HL-60 (cell line): Measurements from ENCODE around the gene TOP2B.

ENCODE experiments used
- DNase-seq, 2 experiments: peaks; one replicate each; pipeline ENCODE4 v3.0.0-alpha.2; 2010 to 2020; ENCODE audit warnings: low read depth in 1 of 2, low spot score in 1 of 2
- H3K27ac ChIP-seq: fragments of 250-450 bp; sonication (Bioruptor Pico); replicated peaks from 2 replicates; pipeline ENCODE4 v1.5.1; 2020; ENCODE audit warnings: mild to moderate bottlenecking, moderate library complexity
- H3K27me3 ChIP-seq: fragments of 250-450 bp; sonication (Bioruptor Pico); 2 replicates; pipeline ENCODE4 v1.5.1; 2021; ENCODE audit warnings: mild to moderate bottlenecking, moderate library complexity; ENCODE audit not compliant: insufficient read depth, poor library complexity, severe bottlenecking
- H3K4me3 ChIP-seq: replicated peaks from 2 replicates; pipeline ENCODE4 v1.5.1; 2011; ENCODE audit warnings: mild to moderate bottlenecking, control low read depth, low read length; ENCODE audit not compliant: insufficient read depth
- CTCF ChIP-seq: IDR thresholded peaks from one replicate; pipeline ENCODE4 v1.5.1; 2011; ENCODE audit warnings: low read length, control low read depth, inconsistent platforms; ENCODE audit not compliant: insufficient read depth
- GABPA ChIP-seq: IDR thresholded peaks from 2 replicates; pipeline ENCODE4 v1.6.1; 2012; ENCODE audit warnings: low read depth
- POLR2AphosphoS5 ChIP-seq: IDR thresholded peaks from 2 replicates; pipeline ENCODE4 v1.6.1; 2012; ENCODE audit warnings: low read depth
- REST ChIP-seq: IDR thresholded peaks from 2 replicates; pipeline ENCODE4 v1.6.1; 2012; ENCODE audit warnings: low read depth; ENCODE audit not compliant: insufficient replicate concordance
- SPI1 ChIP-seq: IDR thresholded peaks from 2 replicates; pipeline ENCODE4 v1.6.1; 2012; ENCODE audit warnings: low read depth, mild to moderate bottlenecking, borderline replicate concordance

Gene TOP2B

GRCh38 chr3:25594007-25594502 is 70.7 kb downstream of the TOP2B start:
- no peak overlapping the region for H3K4me3 ChIP-seq
- no peak overlapping the region for H3K27ac ChIP-seq
- no peaks in the 10 kb centered on the region for H3K27me3 ChIP-seq
- TF ChIP-seq CTCF (peak; percentile 33), SPI1 (no peak), REST (no peak)
- peak in 1 of 2 experiments; percentile 35 for DNase-seq

- DNase-seq, result no peak
- TF ChIP-seq REST, result no peak
- no peak for TF ChIP-seq GABPA
- no peak for TF ChIP-seq CTCF
- no peak for TF ChIP-seq POLR2AphosphoS5
- H3K4me3 ChIP-seq, result no peak overlapping the region
- H3K27me3 ChIP-seq, result no peaks in the 10 kb centered on the region
- no peak overlapping the region for H3K27ac ChIP-seq
Observed at GRCh38 chr3:25593001-25593400, 71.7 kb downstream of the TOP2B start.

GRCh38 chr3:25592510-25592968 is 72.2 kb downstream of the TOP2B start:
- Histone ChIP-seq H3K27me3 (no peaks in the 10 kb centered on the region), H3K27ac (no peak overlapping the region), H3K4me3 (no peak overlapping the region)
- DNase-seq, result no peak
- no peak for TF ChIP-seq CTCF
- TF ChIP-seq REST, result no peak
- TF ChIP-seq POLR2AphosphoS5, result no peak; the same call in 1 of the 2 replicates
